Measurements from ENCODE around the gene STOM.

- no peak for TF ChIP-seq ZNF548 (tag by site-specific recombination; IDR thresholded peaks at IDR 0.05)
- no peak for TF ChIP-seq ZNF335 (tag by site-specific recombination; conservative IDR thresholded peaks at IDR 0.05)
- TF ChIP-seq ZNF280C (tag by site-specific recombination; IDR thresholded peaks at IDR 0.05) = no peak
- TF ChIP-seq ZNF48 (tag by site-specific recombination; IDR thresholded peaks at IDR 0.05) = no peak
- TF ChIP-seq ZNF600 (tag by site-specific recombination; IDR thresholded peaks at IDR 0.05) = no peak
- no peak for TF ChIP-seq YY1 (tag by site-specific recombination; IDR thresholded peaks at IDR 0.05)
- no peak for TF ChIP-seq ZNF174 (tag by site-specific recombination; IDR thresholded peaks at IDR 0.05)
- no peak for TF ChIP-seq ZFP69B (tag by site-specific recombination; IDR thresholded peaks at IDR 0.05)
- TF ChIP-seq KLF16 (tag by site-specific recombination; IDR thresholded peaks at IDR 0.05) = no peak
- no peak for TF ChIP-seq CTCF (tag by site-specific recombination; IDR thresholded peaks at IDR 0.05)
- TF ChIP-seq ZBTB21 (tag by site-specific recombination; IDR thresholded peaks at IDR 0.05) = no peak
- no peak for TF ChIP-seq KLF1 (tag by site-specific recombination; IDR thresholded peaks at IDR 0.05)
These were observed 50.7 kb downstream of the STOM start for GRCh38 chr9:121319383-121319780.
